ENCODE measurements around the gene KLF7.

The KLF7 gene

GRCh38 chr2:207117668-207118067 is 48.1 kb downstream of the KLF7 start:
- peaks cover 68% of the 10 kb centered on the region for H3K36me3 ChIP-seq (ENCODE audit: insufficient read depth, low read length)
- H3K9me3 ChIP-seq (replicated peaks; ENCODE audit: low read length) = no peaks in the 10 kb centered on the region
- H3K4me1 ChIP-seq (ENCODE audit: control insufficient read depth, insufficient read depth, low read length) = peaks cover 37% of the 10 kb centered on the region
- no peak overlapping the region for H3K4me2 ChIP-seq (ENCODE audit: low read length)
- H3K27me3 ChIP-seq (ENCODE audit: control insufficient read depth, insufficient read depth, low read length) = no peaks in the 10 kb centered on the region
- no peak overlapping the region for H3K4me3 ChIP-seq (ENCODE audit: low read length)
- H3K9ac ChIP-seq (ENCODE audit: low read depth, low read length) = no peak overlapping the region

GRCh38 chr2:207115715-207116364 is 49.9 kb downstream of the KLF7 start:
- Histone ChIP-seq H3K36me3 (ENCODE audit: insufficient read depth, low read length) (peaks cover 71% of the 10 kb centered on the region), H3K4me3 (ENCODE audit: low read length) (no peak overlapping the region), H3K9me3 (replicated peaks; ENCODE audit: low read length) (no peaks in the 10 kb centered on the region), H3K27me3 (ENCODE audit: control insufficient read depth, insufficient read depth, low read length) (no peaks in the 10 kb centered on the region), H3K4me1 (ENCODE audit: control insufficient read depth, insufficient read depth, low read length) (peaks cover 19% of the 10 kb centered on the region), H3K9ac (ENCODE audit: low read depth, low read length) (no peak overlapping the region), H3K4me2 (ENCODE audit: low read length) (peak overlapping the region; percentile 48)

- Histone ChIP-seq H3K4me1 (ENCODE audit: control insufficient read depth, insufficient read depth, low read length) (peaks cover 16% of the 10 kb centered on the region), H3K9me3 (replicated peaks; ENCODE audit: low read length) (no peaks in the 10 kb centered on the region), H3K4me3 (ENCODE audit: low read length) (no peak overlapping the region), H3K36me3 (ENCODE audit: insufficient read depth, low read length) (peaks cover 83% of the 10 kb centered on the region), H3K9ac (ENCODE audit: low read depth, low read length) (no peak overlapping the region), H3K4me2 (ENCODE audit: low read length) (no peak overlapping the region), H3K27me3 (ENCODE audit: control insufficient read depth, insufficient read depth, low read length) (no peaks in the 10 kb centered on the region)
Measured at GRCh38 chr2:207113414-207113813, 52.3 kb downstream of the KLF7 start.

GRCh38 chr2:207112785-207113184 is 53.0 kb downstream of the KLF7 start:
- Histone ChIP-seq H3K36me3 (ENCODE audit: insufficient read depth, low read length) (peaks cover 83% of the 10 kb centered on the region), H3K9ac (ENCODE audit: low read depth, low read length) (no peak overlapping the region), H3K4me1 (ENCODE audit: control insufficient read depth, insufficient read depth, low read length) (peaks cover 16% of the 10 kb centered on the region), H3K9me3 (replicated peaks; ENCODE audit: low read length) (no peaks in the 10 kb centered on the region), H3K4me3 (ENCODE audit: low read length) (no peak overlapping the region), H3K4me2 (ENCODE audit: low read length) (no peak overlapping the region), H3K27me3 (ENCODE audit: control insufficient read depth, insufficient read depth, low read length) (no peaks in the 10 kb centered on the region)

- Histone ChIP-seq H3K4me1 (ENCODE audit: control insufficient read depth, insufficient read depth, low read length) (peaks cover 16% of the 10 kb centered on the region), H3K27me3 (ENCODE audit: control insufficient read depth, insufficient read depth, low read length) (no peaks in the 10 kb centered on the region), H3K36me3 (ENCODE audit: insufficient read depth, low read length) (peaks cover 83% of the 10 kb centered on the region), H3K9ac (ENCODE audit: low read depth, low read length) (no peak overlapping the region), H3K4me2 (ENCODE audit: low read length) (no peak overlapping the region), H3K9me3 (replicated peaks; ENCODE audit: low read length) (no peaks in the 10 kb centered on the region), H3K4me3 (ENCODE audit: low read length) (no peak overlapping the region)
Measured at GRCh38 chr2:207112383-207112782, 53.4 kb downstream of the KLF7 start.

- no peaks in the 10 kb centered on the region for H3K9me3 ChIP-seq (replicated peaks; ENCODE audit: low read length)
- H3K36me3 ChIP-seq (ENCODE audit: insufficient read depth, low read length) = peaks cover 88% of the 10 kb centered on the region
- no peak overlapping the region for H3K4me2 ChIP-seq (ENCODE audit: low read length)
- H3K4me1 ChIP-seq (ENCODE audit: control insufficient read depth, insufficient read depth, low read length) = peaks cover 15% of the 10 kb centered on the region
- no peak overlapping the region for H3K4me3 ChIP-seq (ENCODE audit: low read length)
- H3K27me3 ChIP-seq (ENCODE audit: control insufficient read depth, insufficient read depth, low read length) = no peaks in the 10 kb centered on the region
- H3K9ac ChIP-seq (ENCODE audit: low read depth, low read length) = no peak overlapping the region
Measured at GRCh38 chr2:207111757-207112156, 54.0 kb downstream of the KLF7 start.

- Histone ChIP-seq H3K36me3 (ENCODE audit: insufficient read depth, low read length) (peaks cover 92% of the 10 kb centered on the region), H3K9me3 (replicated peaks; ENCODE audit: low read length) (no peaks in the 10 kb centered on the region), H3K4me2 (ENCODE audit: low read length) (no peak overlapping the region), H3K9ac (ENCODE audit: low read depth, low read length) (no peak overlapping the region), H3K27me3 (ENCODE audit: control insufficient read depth, insufficient read depth, low read length) (no peaks in the 10 kb centered on the region), H3K4me1 (ENCODE audit: control insufficient read depth, insufficient read depth, low read length) (peaks cover 4% of the 10 kb centered on the region), H3K4me3 (ENCODE audit: low read length) (no peak overlapping the region)
Measured at GRCh38 chr2:207110715-207111114, 55.0 kb downstream of the KLF7 start.

- Histone ChIP-seq H3K36me3 (ENCODE audit: insufficient read depth, low read length) (peaks cover 92% of the 10 kb centered on the region), H3K4me1 (ENCODE audit: control insufficient read depth, insufficient read depth, low read length) (peaks cover under 1% of the 10 kb centered on the region)
Measured at GRCh38 chr2:207110310-207110709, 55.4 kb downstream of the KLF7 start.

GRCh38 chr2:207109768-207110167 is 56.0 kb downstream of the KLF7 start:
- Histone ChIP-seq H3K36me3 (ENCODE audit: insufficient read depth, low read length) (peaks cover 93% of the 10 kb centered on the region), H3K9me3 (replicated peaks; ENCODE audit: low read length) (no peaks in the 10 kb centered on the region), H3K4me2 (ENCODE audit: low read length) (no peak overlapping the region), H3K27me3 (ENCODE audit: control insufficient read depth, insufficient read depth, low read length) (no peaks in the 10 kb centered on the region), H3K4me3 (ENCODE audit: low read length) (no peak overlapping the region), H3K9ac (ENCODE audit: low read depth, low read length) (no peak overlapping the region), H3K4me1 (ENCODE audit: control insufficient read depth, insufficient read depth, low read length) (no peaks in the 10 kb centered on the region)

More at GRCh38 chr2:207110310-207110709, 55.4 kb downstream of the KLF7 start:
- Histone ChIP-seq H3K9ac (ENCODE audit: low read depth, low read length) (no peak overlapping the region), H3K4me3 (ENCODE audit: low read length) (no peak overlapping the region), H3K4me2 (ENCODE audit: low read length) (no peak overlapping the region), H3K27me3 (ENCODE audit: control insufficient read depth, insufficient read depth, low read length) (no peaks in the 10 kb centered on the region), H3K9me3 (replicated peaks; ENCODE audit: low read length) (no peaks in the 10 kb centered on the region)

- no peaks in the 10 kb centered on the region for H3K27me3 ChIP-seq (ENCODE audit: control insufficient read depth, insufficient read depth, low read length)
- no peak overlapping the region for H3K4me2 ChIP-seq (ENCODE audit: low read length)
- peaks cover 91% of the 10 kb centered on the region for H3K36me3 ChIP-seq (ENCODE audit: insufficient read depth, low read length)
- no peak overlapping the region for H3K9ac ChIP-seq (ENCODE audit: low read depth, low read length)
- H3K9me3 ChIP-seq (replicated peaks; ENCODE audit: low read length) = no peaks in the 10 kb centered on the region
- no peak overlapping the region for H3K4me3 ChIP-seq (ENCODE audit: low read length)
- H3K4me1 ChIP-seq (ENCODE audit: control insufficient read depth, insufficient read depth, low read length) = no peaks in the 10 kb centered on the region
Measured at GRCh38 chr2:207108440-207108839, 57.3 kb downstream of the KLF7 start.

- H3K36me3 ChIP-seq (ENCODE audit: insufficient read depth, low read length) = peaks cover 83% of the 10 kb centered on the region
Measured at GRCh38 chr2:207107551-207107950, 58.2 kb downstream of the KLF7 start.

GRCh38 chr2:207107131-207107530 is 58.6 kb downstream of the KLF7 start:
- H3K4me2 ChIP-seq (ENCODE audit: low read length) = no peak overlapping the region
- H3K9me3 ChIP-seq (replicated peaks; ENCODE audit: low read length) = no peaks in the 10 kb centered on the region
- no peaks in the 10 kb centered on the region for H3K27me3 ChIP-seq (ENCODE audit: control insufficient read depth, insufficient read depth, low read length)
- H3K4me1 ChIP-seq (ENCODE audit: control insufficient read depth, insufficient read depth, low read length) = no peaks in the 10 kb centered on the region
- H3K9ac ChIP-seq (ENCODE audit: low read depth, low read length) = no peak overlapping the region
- H3K36me3 ChIP-seq (ENCODE audit: insufficient read depth, low read length) = peaks cover 79% of the 10 kb centered on the region
- H3K4me3 ChIP-seq (ENCODE audit: low read length) = no peak overlapping the region

More at GRCh38 chr2:207107551-207107950, 58.2 kb downstream of the KLF7 start:
- Histone ChIP-seq H3K4me2 (ENCODE audit: low read length) (no peak overlapping the region), H3K9ac (ENCODE audit: low read depth, low read length) (no peak overlapping the region), H3K4me1 (ENCODE audit: control insufficient read depth, insufficient read depth, low read length) (no peaks in the 10 kb centered on the region), H3K27me3 (ENCODE audit: control insufficient read depth, insufficient read depth, low read length) (no peaks in the 10 kb centered on the region), H3K4me3 (ENCODE audit: low read length) (no peak overlapping the region), H3K9me3 (replicated peaks; ENCODE audit: low read length) (no peaks in the 10 kb centered on the region)
